ENCODE results near the gene CORO7.

Gene CORO7

DNA sequence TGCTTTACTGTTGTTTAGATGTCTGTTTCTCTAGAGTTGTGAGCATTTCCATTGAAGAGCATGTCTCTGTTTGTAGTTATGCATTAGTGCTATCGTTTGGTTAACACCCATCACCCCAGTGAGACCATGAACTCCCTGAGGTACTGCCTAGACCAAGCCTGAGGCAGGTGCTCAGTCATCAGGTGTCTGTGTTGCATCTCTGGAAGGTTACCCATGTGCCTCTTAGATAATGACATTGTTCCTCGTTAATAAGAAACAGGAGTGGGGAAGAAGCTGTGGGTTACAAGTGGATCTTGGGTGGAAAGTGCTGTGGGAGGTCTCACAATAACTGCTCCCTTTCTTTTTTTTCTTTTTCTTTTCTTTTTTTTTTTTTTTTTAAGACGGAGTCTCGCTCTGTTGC is 27.6 kb upstream of the CORO7 start:
- peaks cover 3% of the 10 kb centered on the region for H3K79me2 ChIP-seq (ENCODE audit: control insufficient read depth, insufficient read depth, low read length, unreplicated experiment)
- H3K27me3 ChIP-seq (ENCODE audit: insufficient read depth, low read length), result no peaks in the 10 kb centered on the region
- peaks cover 10% of the 10 kb centered on the region; the same call in 1 of the 2 replicates for H3K36me3 ChIP-seq (ENCODE audit: insufficient read depth, low read length)
- no peak overlapping the region for H3K27ac ChIP-seq (ENCODE audit: low read depth, low read length)
- no peaks in the 10 kb centered on the region for H3K4me1 ChIP-seq (ENCODE audit: control insufficient read depth, insufficient read depth, low read length, unreplicated experiment)
- H2AFZ ChIP-seq (ENCODE audit: low read length, unreplicated experiment), result no peak overlapping the region
- H3K4me3 ChIP-seq (ENCODE audit: low read depth, low read length), result no peak overlapping the region

DNA sequence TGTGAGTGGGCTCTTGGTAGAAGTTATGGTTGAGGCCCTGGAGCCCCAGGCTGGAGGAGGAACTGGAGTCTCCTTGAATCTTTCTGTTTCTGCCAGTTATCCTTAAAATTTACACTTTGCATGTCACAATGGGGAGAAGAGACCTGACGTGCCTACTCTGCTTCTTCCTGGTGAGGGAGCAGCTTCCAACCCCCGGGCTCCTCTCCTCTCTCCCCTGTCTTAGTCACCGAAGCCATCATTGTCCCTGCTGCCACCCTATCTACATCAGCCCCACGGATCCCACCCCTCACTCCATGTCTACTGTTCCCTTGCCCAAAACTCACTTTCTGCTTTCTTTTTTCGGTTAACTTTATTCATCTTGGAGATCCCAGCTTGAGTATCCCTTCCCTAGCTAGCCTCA is 26.9 kb upstream of the CORO7 start:
- no peak overlapping the region for H3K4me3 ChIP-seq (ENCODE audit: low read depth, low read length)
- H2AFZ ChIP-seq (ENCODE audit: low read length, unreplicated experiment), result no peak overlapping the region
- peaks cover 10% of the 10 kb centered on the region; the same call in 1 of the 2 replicates for H3K36me3 ChIP-seq (ENCODE audit: insufficient read depth, low read length)
- H3K79me2 ChIP-seq (ENCODE audit: control insufficient read depth, insufficient read depth, low read length, unreplicated experiment), result peaks cover 3% of the 10 kb centered on the region
- H3K4me1 ChIP-seq (ENCODE audit: control insufficient read depth, insufficient read depth, low read length, unreplicated experiment), result no peaks in the 10 kb centered on the region
- no peak overlapping the region for H3K27ac ChIP-seq (ENCODE audit: low read depth, low read length)
- H3K27me3 ChIP-seq (ENCODE audit: insufficient read depth, low read length), result no peaks in the 10 kb centered on the region

DNA sequence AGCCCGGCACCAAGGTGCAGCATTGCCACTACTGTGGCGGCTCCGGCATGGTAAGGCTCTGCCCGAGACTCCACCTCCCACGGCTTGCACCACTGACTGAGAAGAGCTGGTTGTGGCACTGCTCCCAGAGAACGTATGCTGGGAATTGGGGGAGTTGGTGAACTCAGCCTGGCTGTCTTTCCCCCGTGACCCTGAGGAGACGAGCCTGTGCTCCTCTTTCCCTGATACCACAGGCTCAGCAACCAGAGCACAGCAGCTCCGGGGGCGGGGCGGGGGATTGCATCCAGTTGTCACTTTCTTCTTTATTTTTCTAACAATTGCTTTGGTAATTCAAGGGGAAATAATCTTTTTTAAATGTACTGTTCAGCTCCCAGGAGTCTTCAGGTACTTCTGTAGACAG is 26.0 kb upstream of the CORO7 start:
- Histone ChIP-seq H3K79me2 (ENCODE audit: control insufficient read depth, insufficient read depth, low read length, unreplicated experiment) (peaks cover 3% of the 10 kb centered on the region), H3K27ac (ENCODE audit: low read depth, low read length) (no peak overlapping the region), H3K27me3 (ENCODE audit: insufficient read depth, low read length) (no peaks in the 10 kb centered on the region), H3K36me3 (ENCODE audit: insufficient read depth, low read length) (peaks cover 10% of the 10 kb centered on the region; the same call in 1 of the 2 replicates), H3K4me1 (ENCODE audit: control insufficient read depth, insufficient read depth, low read length, unreplicated experiment) (no peaks in the 10 kb centered on the region), H2AFZ (ENCODE audit: low read length, unreplicated experiment) (no peak overlapping the region), H3K4me3 (ENCODE audit: low read depth, low read length) (no peak overlapping the region)

DNA sequence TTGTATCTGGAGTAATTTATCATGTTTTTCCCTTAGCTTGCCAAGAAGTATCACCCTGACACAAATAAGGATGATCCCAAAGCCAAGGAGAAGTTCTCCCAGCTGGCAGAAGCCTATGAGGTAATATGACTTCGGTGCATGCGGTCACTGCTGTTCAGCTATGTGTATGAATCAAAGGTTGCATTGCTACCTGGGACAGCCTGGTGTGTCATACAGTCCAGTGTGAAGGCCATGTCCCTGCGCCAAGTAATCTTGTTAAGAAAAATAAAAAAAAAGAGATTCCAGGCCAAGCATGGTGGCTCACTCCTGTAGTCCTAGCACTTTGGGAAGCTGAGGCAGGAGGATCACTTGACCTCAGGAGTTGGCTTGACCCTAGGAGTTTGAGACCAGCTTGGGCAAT is 21.0 kb upstream of the CORO7 start:
- no peak overlapping the region for H2AFZ ChIP-seq (ENCODE audit: low read length, unreplicated experiment)
- no peaks in the 10 kb centered on the region for H3K27me3 ChIP-seq (ENCODE audit: insufficient read depth, low read length)
- H3K79me2 ChIP-seq (ENCODE audit: control insufficient read depth, insufficient read depth, low read length, unreplicated experiment), result peaks cover 6% of the 10 kb centered on the region
- H3K4me1 ChIP-seq (ENCODE audit: control insufficient read depth, insufficient read depth, low read length, unreplicated experiment), result no peaks in the 10 kb centered on the region
- peaks cover 12% of the 10 kb centered on the region for H3K36me3 ChIP-seq (ENCODE audit: insufficient read depth, low read length)
- H3K27ac ChIP-seq (ENCODE audit: low read depth, low read length), result no peak overlapping the region
- H3K4me3 ChIP-seq (ENCODE audit: low read depth, low read length), result no peak overlapping the region

DNA sequence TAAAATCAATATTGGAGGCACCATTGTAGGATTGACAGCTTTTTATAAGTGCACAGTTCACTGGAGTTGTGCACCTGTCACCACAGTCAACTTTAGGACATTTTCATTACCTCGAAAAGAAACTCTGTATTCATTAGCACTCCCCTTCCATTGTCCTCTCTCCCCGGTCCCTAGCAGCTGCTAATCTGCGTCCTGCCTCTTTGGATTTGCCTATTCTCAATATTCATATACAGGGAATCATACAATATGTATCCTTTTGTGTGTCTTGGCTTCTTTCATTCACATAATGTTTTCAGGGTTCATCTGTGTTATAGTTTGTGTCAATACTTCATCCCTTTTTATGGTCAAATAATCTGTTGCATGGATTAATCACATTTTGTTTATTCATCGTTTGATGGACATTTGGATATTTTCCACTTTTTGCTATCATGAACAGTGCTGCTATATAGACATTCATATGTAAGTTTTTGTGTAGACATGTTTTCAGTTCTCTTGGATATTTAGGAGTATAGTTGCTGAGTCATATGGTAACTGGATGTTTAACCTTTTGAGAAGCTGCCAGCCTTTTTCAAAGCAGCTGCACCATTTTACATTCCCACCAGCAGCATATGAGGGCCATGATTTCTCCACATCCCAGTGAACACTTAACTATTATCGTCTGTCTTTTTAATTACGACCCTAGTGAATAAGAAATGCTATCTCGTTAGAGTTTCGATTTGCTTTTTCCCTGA is 19.1 kb upstream of the CORO7 start:
- Histone ChIP-seq H2AFZ (ENCODE audit: low read length, unreplicated experiment) (no peak overlapping the region), H3K36me3 (ENCODE audit: insufficient read depth, low read length) (peaks cover 12% of the 10 kb centered on the region), H3K27ac (ENCODE audit: low read depth, low read length) (0 out of 2 replicates have a peak overlapping the region, but pooled peaks have one; percentile 16), H3K79me2 (ENCODE audit: control insufficient read depth, insufficient read depth, low read length, unreplicated experiment) (peaks cover 12% of the 10 kb centered on the region), H3K27me3 (ENCODE audit: insufficient read depth, low read length) (no peaks in the 10 kb centered on the region), H3K4me3 (ENCODE audit: low read depth, low read length) (no peak overlapping the region), H3K4me1 (ENCODE audit: control insufficient read depth, insufficient read depth, low read length, unreplicated experiment) (no peaks in the 10 kb centered on the region)

DNA sequence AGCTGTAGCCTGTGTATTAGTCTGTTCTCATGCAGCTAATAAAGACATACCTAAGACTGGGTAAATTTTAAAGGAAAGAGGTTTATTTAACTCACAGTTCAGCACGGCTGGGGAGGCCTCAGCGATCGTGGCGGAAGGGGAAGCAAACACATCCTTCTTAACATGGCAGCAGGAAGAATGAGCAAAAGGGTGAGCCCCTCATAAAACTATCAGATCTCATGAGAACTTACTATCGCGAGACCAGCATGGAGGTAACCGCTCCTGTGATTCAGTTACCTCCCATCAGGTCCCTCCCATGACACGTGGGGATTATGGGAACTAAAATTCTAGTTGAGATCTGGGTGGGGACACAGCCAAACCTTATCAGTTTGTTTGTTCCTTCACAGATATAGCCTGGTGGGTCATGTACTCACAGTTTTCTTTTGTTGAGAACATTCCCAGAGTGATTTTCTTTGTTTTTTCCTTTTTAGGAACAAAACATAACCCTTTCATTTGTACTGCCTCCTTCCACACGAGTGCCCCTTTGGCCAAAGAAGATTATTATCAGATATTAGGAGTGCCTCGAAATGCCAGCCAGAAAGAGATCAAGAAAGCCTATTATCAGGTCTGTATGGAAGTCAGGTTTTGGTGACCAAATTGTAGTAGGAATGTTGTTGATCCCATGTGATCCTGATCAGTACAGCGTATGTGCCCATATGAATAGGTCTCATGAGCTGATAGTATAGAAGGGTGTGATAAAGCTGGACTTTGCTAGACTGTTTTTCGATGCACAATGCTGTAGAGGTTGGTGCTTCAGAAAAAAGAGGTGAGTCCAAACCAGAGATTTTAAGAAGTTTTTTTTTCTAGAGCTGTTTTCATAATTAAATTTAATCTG is 17.8 kb upstream of the CORO7 start:
- peaks cover 25% of the 10 kb centered on the region for H3K79me2 ChIP-seq (ENCODE audit: control insufficient read depth, insufficient read depth, low read length, unreplicated experiment)
- no peaks in the 10 kb centered on the region for H3K27me3 ChIP-seq (ENCODE audit: insufficient read depth, low read length)
- H3K36me3 ChIP-seq (ENCODE audit: insufficient read depth, low read length), result peaks cover 12% of the 10 kb centered on the region; the same call in 1 of the 2 replicates
- H3K4me3 ChIP-seq (ENCODE audit: low read depth, low read length), result no peak overlapping the region
- H2AFZ ChIP-seq (ENCODE audit: low read length, unreplicated experiment), result no peak overlapping the region
- no peaks in the 10 kb centered on the region for H3K4me1 ChIP-seq (ENCODE audit: control insufficient read depth, insufficient read depth, low read length, unreplicated experiment)
- no peak overlapping the region for H3K27ac ChIP-seq (ENCODE audit: low read depth, low read length)

DNA sequence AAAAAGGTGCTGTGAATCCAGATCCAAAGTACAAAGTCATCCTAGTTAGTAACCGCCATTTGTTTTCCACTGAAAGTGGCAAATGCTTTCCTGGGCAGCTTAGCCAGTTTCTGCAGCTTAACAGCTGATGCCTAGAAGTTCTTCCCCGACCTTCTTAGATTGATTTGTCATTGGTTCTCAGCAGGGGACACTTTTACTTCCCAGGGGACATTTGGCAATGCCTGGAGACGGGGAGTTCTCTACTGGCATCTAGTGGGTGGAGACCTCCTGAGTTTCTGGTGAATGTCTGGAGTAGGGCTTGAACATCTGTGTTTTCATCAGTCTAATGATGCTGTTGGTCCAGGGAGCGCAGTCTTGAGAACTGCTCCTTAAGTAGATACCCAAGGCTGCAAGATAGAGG is 16.8 kb upstream of the CORO7 start:
- Histone ChIP-seq H2AFZ (ENCODE audit: low read length, unreplicated experiment) (no peak overlapping the region), H3K79me2 (ENCODE audit: control insufficient read depth, insufficient read depth, low read length, unreplicated experiment) (peaks cover 33% of the 10 kb centered on the region), H3K4me1 (ENCODE audit: control insufficient read depth, insufficient read depth, low read length, unreplicated experiment) (no peaks in the 10 kb centered on the region), H3K4me3 (ENCODE audit: low read depth, low read length) (no peak overlapping the region), H3K27me3 (ENCODE audit: insufficient read depth, low read length) (no peaks in the 10 kb centered on the region), H3K36me3 (ENCODE audit: insufficient read depth, low read length) (peaks cover 12% of the 10 kb centered on the region; the same call in 1 of the 2 replicates), H3K27ac (ENCODE audit: low read depth, low read length) (no peak overlapping the region)

DNA sequence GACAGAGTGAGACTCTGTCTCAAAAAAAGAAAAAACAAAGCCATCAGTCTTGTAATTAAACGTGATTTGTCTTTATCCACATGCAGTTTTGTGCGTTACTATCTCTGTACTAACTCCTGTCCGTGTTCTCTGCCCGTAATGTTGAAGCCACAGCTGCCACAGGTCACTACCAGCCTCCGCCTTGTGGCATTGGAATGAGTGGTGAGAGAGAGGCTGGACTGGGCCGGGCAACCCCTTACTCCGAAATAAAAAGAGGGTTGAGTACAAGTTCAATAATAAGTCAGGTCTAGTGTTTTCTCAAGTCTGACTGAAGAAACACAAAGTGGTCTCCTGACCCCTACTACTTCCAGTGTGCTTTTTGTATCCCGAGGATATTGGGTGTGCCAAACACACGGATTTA is 14.6 kb upstream of the CORO7 start:
- no peak overlapping the region for H3K4me3 ChIP-seq (ENCODE audit: low read depth, low read length)
- no peaks in the 10 kb centered on the region for H3K27me3 ChIP-seq (ENCODE audit: insufficient read depth, low read length)
- H3K27ac ChIP-seq (ENCODE audit: low read depth, low read length), result no peak overlapping the region
- peaks cover 53% of the 10 kb centered on the region for H3K79me2 ChIP-seq (ENCODE audit: control insufficient read depth, insufficient read depth, low read length, unreplicated experiment)
- peaks cover 9% of the 10 kb centered on the region; the same call in 1 of the 2 replicates for H3K36me3 ChIP-seq (ENCODE audit: insufficient read depth, low read length)
- H2AFZ ChIP-seq (ENCODE audit: low read length, unreplicated experiment), result no peak overlapping the region
- peaks cover 7% of the 10 kb centered on the region for H3K4me1 ChIP-seq (ENCODE audit: control insufficient read depth, insufficient read depth, low read length, unreplicated experiment)

DNA sequence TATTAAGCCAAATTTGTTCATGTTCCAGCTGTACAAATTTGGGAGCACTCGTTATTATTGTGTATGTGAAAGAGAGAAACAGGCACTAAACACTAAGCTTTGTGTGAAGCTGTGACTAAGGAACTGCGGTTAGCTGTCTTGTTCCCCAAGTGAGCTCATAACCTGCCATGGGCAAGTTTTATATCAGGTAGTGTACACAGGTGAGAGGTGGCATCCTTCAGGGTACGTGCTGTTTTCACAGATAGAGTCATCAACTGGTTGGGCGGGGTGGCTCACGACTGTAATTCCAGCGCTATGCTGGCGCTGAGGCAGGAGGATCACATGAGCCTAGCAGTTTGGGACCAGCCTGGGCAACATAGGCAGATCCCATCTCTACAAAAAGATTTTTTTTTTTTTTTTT is 12.1 kb upstream of the CORO7 start:
- no peak overlapping the region for H2AFZ ChIP-seq (ENCODE audit: low read length, unreplicated experiment)
- no peak overlapping the region for H3K27ac ChIP-seq (ENCODE audit: low read depth, low read length)
- no peak overlapping the region for H3K4me3 ChIP-seq (ENCODE audit: low read depth, low read length)
- H3K4me1 ChIP-seq (ENCODE audit: control insufficient read depth, insufficient read depth, low read length, unreplicated experiment), result peaks cover 12% of the 10 kb centered on the region
- no peaks in the 10 kb centered on the region; the same call in 1 of the 2 replicates for H3K36me3 ChIP-seq (ENCODE audit: insufficient read depth, low read length)
- peaks cover 57% of the 10 kb centered on the region for H3K79me2 ChIP-seq (ENCODE audit: control insufficient read depth, insufficient read depth, low read length, unreplicated experiment)
- H3K27me3 ChIP-seq (ENCODE audit: insufficient read depth, low read length), result no peaks in the 10 kb centered on the region

DNA sequence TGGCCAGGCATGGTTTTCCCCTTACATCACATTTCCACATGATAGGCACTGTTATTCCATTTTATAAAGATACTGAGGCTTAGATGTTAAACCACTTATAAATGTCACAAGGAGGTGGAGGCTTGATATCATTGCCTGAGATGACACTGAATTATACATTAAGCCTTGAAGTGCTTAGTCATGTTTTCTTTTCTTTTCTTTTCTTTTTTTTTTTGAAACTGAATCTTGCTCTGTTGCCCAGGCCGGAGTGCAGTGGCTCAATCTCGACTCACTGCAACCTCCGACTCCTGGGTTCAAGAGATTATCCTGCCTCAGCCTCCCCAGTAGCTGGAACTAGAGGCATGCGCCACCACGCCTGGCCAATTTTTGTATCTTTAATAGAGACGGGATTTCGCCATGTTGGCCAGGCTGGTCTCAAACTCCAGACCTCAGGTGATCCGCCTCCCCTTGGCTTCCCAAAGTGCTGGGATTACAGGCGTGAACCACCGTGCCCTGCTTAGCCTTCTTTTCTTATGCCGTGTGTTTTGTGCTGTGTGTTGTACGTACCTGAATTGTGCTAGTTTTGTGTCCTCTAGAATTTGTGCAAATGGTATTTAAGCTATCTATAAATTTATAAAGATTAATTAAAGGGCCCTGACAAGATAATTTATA is 10.5 kb upstream of the CORO7 start:
- Histone ChIP-seq H2AFZ (ENCODE audit: low read length, unreplicated experiment) (peak overlapping the region; percentile 71), H3K4me1 (ENCODE audit: control insufficient read depth, insufficient read depth, low read length, unreplicated experiment) (peaks cover 12% of the 10 kb centered on the region), H3K27ac (ENCODE audit: low read depth, low read length) (peak overlapping the region; percentile 93), H3K36me3 (ENCODE audit: insufficient read depth, low read length) (no peaks in the 10 kb centered on the region; the same call in 1 of the 2 replicates), H3K4me3 (ENCODE audit: low read depth, low read length) (peak overlapping the region; percentile 96), H3K79me2 (ENCODE audit: control insufficient read depth, insufficient read depth, low read length, unreplicated experiment) (peaks cover 54% of the 10 kb centered on the region), H3K27me3 (ENCODE audit: insufficient read depth, low read length) (no peaks in the 10 kb centered on the region)

All from ACC112 (cell line).